Anterior cingulate cortex (tissue), 58 donors: ENCODE measurements around the gene EPHA4.

Experiments
- DNase-seq, 58 donors: peaks; one replicate each; lab custom pipeline; 2025; lab: John Stamatoyannopoulos, UW

Gene EPHA4

DNA sequence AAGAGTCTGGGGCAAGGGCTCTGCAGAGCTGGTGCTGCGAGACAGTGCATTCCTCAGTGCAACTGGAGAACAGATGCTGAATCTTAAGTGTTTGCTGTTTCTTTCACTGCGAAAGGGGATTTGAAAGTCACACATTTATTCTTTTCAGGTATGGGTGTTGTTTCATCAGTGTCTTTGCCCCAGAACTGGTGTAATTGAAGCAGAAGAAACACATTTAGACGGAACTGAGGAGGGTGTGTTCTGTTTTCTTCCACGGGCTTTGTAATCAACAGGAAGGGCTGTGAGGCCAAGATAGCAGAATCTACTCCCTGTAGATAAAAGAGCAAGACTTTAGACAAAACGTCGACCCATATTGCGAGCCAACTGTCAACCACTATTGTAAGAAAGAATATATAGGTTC lies 151.9 kb downstream of the EPHA4 start:
- DNase-seq = no peak

DNA sequence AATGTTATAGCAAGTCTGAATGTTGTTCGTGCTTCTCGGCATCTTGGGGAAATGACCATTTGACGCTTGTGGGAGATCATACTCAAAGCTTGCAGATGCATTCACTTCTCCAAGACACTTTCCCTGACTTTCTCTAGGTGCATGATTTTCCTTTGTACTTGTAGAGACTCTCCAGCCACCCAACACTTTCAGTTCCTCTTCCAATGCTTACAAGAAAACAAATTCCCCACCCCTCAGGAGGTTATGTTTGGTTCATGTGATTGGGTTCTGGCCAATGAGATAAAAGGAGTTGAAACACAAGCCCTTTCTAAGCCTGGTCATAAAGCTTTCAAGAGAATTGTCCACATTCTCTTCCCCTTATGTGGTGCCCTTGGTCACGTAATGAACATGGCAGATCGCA lies 156.3 kb downstream of the EPHA4 start:
- DNase-seq = no peak

DNA sequence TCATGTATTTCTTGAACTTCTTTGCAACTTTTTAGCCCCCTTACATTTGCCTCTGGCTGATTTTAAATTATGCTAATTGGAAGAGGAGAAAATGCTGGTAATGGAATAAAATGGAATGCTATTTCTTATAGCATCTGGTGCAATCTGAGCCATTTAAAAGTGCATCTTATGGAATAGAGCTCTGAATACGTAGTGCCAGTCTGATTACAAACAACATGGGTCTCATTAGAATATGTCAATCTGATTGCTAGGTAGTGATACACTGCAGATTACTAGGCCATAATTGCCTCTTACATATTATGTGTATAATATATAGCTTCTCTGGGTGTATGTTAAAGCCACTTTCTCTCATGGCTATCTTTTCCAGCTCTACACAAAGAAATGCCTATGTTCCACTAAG lies 159.1 kb downstream of the EPHA4 start:
- DNase-seq = no peak

DNA sequence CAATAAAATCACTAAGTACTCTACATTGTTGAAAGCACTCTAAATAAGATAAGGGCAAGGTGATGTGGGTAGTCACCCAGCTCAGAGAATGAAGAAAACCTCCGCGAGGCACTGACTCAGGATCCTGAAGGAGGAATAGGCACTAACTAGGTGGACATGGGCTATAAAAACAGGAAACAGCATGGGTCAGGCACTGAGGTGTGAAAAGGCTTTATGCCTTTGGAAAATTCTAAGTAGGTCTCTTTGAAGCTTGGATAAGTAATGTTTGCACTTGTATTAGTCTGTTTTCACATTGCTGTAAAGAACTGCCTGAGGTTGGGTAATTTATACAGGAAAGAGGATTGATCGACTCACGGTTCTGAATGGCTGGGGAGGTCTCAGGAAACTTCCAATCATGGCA lies 161.6 kb downstream of the EPHA4 start:
- DNase-seq = no peak

DNA sequence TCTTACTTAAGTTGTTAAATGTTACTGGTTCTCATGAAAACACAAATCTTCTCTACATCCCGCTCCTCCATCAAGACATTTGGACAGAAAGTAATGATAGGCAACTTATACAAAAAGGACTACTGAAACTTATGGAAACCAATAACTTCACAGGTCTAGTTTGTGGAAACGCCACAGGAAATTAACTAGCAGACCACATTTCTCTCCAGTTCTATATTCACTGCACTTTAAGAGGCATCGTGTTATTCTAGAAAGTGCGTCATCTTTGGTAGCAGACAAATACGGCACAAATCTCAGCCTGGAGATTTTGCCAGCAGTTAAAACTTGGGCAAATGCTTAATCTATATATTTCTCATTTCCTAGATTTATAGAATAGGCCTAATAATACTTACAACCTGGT lies 164.3 kb downstream of the EPHA4 start:
- DNase-seq = no peak

DNA sequence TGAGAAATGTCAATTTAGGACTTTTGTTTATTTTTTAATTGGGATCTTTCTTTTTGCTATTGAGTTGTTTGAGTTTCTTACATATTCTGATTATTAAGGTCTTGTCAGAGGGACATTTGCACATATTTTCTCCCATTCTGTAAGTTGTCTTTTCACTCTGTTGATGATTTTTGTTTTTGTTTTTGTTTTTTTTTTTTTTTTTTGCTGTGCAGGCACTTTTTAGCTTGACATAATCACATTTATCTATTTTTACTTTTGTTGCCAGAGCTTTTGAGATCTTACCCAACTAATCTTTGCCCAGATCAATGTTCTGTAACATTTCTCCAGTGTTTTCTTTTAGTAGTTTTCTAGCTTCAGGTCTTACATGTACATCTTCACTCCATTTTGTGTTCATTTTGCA lies 166.6 kb downstream of the EPHA4 start:
- DNase-seq = no peak

DNA sequence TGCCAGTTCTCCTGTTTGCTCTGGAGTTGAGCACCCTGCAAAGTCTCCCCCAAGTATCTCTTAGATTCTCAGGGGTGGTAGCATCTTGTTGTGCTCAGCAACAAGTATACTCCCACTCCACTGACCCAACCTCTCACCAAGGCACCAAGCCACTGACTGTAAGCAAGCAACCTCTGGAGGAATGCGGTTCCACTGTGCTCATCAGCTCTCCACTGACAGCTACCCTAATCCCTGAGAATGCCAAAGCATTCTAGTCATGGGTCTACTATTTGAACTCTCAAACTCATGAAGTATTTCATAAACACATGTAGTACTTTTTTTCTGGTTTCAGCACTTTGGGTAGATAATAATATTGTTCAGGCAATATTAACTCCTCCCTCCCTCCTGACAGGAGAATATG lies 170.0 kb downstream of the EPHA4 start:
- DNase-seq = no peak

DNA sequence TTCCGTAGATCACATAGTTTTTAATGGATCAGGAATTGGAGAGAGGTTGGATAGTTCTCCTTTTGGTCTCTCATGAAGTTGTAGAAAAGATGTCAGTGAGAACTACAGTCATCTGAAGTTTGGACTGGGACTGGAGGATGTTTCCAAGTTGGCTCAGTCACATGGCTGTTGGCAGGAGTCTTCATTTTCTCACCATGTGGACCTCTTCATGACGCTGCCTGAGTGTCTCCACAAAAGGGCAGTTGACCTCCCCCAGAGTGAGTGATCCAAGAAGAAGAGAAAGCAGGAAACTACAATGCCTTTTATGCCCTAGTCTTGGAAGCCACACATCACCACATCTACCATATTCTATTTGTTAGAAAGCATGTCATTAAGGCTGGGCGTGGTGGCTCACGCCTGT lies 171.7 kb downstream of the EPHA4 start:
- no peak for DNase-seq

DNA sequence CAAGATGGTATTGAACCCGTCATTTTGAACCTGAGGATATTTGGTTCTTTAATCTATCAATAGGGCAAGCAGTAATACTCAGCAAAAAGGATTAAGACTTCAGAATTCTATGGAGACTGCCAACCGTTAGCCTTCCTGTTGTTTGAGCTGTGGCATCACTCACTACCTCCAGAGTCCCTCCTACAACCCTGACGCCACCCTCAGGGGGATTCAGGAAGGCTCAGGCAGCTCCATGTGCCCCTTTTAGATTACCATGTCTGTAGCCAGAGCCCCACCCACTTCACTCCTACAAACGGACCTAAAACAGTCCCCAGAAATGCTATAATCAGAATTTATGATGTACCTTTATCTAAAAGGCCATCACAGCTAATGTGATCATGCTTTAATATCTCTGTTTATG lies 172.9 kb downstream of the EPHA4 start:
- no peak for DNase-seq

DNA sequence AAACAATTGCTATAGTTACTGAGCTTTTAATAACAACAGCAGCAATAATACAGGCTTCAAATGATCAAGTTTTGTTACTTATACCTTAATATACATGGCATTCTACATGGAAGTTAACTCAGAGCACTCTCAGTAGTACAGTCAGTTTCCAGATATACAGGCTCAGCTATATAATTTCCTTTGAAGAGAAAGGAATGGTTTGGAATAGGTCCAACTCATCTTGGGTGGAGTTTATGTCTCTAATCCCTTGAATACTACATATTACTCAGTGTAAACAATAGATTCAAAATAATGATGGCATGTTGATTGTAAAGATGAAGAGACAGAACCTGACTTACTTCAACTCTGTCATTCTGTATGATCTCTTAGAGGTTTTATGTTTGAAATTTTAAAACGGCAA lies 174.9 kb downstream of the EPHA4 start:
- no peak for DNase-seq

DNA sequence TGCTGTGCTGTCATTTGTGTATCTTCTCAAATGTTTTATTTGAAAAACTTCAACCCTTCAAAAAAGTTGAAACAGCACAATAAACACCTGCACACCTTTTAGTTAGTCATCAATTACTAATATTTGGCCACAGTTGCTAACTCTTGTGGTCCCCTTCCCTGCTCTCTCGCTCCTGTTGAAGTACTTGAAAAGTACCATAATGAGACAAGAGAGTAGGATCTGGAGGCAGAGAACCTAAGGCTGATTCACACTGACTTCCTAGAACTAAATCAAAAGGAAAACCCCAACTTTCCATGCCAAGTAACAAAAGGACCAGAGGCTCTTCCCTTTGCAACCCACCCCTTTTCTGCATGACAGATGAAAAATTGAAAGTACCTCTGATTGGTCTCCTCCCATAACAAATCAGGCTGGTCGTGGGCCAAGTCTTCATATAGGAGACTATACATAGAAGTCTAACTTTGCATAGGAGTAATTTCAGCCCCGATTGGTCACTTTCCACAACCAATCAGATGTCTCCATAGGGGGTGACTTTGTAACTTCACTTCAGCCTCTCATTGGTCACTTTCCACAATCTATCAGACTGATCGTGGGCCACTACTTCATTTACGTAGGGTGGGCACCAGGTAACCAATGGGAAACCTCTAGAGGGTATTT lies 179.7 kb downstream of the EPHA4 start:
- no peak for DNase-seq

DNA sequence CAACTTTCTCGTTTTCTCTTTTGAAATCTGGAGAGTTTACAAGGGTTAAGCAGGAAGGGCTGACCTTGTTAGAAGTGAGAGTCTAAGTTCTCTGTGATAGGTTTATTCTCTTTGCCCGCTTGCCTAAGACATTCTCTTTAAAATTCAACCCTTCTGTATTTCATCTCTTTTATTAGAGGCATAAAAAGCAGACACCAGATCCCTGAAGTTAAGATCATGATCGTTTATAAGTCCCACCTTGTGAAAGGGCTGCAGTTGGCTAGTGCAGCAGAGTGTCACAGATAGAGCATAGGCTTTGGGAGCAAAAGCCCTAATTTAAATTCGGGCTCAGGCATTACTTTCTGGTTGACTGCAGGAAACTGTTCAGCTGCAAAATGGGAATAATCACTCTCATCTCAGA lies 181.2 kb downstream of the EPHA4 start:
- DNase-seq = no peak

DNA sequence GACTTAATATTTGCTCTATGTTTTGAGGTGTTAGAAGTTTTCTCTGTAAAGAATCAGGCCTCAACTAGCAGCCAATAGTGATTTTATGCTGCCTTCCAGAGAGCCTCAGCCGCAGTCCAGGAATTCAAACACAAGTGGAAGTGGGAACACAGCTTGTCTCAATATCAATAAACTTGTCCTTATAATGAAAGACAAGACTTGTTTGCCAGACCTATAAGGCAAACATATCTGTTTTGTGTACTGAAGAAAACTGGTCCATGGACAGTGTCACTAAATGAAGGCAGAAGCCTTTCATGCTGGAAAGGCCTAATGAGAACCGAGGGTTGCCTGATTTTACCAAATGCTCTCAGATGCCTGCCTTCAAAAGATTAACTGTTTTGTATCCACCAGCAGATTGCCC lies 182.2 kb downstream of the EPHA4 start:
- DNase-seq = no peak

DNA sequence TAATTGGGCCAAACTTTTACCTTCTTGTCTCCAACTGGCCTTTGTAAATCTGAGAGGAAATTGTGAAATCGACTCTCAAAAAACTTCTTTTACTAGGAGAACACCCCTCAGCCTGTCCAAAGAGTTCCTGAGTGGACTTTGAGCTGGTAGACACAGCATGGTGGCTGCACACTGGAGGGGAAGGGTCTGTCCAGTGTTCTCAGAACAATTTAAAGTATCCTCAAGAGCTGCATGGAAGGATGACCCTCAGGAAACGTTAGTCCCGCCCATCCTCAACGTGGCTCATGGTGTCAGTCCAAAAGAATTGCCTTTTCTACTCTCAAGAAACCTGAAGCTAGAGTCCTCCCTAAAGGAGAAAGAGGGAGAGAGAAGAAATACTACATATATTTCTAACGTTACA lies 182.7 kb downstream of the EPHA4 start:
- DNase-seq = no peak

DNA sequence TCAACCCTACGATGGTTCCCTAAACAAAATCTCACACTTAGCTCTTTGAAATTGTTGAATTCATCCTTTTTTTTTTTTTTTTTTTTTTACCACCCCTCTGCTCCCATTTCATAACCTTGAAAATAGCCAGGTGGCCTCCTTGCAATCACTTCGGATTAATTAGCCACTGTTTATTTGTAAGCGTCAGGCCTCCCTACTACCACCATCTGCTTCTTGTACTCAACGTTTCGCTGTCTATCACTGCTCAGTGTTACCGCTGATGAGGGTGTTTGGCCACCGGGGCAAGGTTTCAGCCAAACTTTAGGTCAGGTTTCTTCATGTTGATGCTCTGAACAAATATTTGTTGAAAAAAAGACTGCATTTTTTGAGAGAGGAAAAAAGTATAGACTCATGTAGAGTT lies 183.2 kb downstream of the EPHA4 start:
- no peak for DNase-seq

DNA sequence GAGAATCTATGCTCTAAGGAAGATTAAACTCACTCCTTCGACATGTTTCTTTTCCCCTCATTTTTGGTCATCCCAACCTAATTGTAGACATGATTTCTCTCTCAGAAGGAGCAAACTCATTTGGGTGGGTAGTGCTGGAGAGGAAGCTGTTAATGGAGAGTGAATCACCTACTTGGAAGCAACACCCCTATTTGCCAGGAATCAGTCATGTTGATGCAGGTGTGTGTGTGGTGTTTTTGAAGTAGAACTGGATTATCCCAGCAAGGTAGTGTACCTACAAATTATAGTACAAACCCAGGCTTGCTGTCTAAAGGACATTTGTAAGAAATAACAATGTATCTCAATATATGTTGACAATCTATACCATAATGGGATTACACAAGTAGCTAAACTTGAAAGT lies 186.4 kb downstream of the EPHA4 start:
- no peak for DNase-seq

DNA sequence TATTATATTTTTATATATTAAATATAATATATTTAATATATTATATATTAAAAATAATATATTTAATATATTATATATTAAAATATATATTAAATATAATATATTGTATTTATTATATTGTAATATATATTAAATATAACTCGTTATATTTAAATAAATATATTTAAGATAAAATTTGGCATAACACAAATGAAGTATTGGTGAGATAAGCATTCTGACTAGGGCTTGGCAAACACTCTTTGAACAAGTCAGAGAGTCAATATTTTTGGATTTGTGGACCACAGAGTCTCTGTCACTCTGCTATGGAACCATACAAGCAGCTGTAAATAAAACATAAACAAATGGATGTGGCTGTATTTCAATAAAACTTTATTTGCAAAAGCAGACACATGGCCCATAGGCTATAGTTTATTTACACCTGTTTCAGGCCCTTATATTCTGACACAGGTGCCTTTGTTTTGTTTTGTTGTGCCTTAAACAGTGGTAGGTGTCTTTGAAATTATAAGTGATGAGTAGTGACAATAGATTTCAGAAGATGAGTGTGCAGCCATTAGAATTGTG lies 190.1 kb downstream of the EPHA4 start:
- no peak for DNase-seq

DNA sequence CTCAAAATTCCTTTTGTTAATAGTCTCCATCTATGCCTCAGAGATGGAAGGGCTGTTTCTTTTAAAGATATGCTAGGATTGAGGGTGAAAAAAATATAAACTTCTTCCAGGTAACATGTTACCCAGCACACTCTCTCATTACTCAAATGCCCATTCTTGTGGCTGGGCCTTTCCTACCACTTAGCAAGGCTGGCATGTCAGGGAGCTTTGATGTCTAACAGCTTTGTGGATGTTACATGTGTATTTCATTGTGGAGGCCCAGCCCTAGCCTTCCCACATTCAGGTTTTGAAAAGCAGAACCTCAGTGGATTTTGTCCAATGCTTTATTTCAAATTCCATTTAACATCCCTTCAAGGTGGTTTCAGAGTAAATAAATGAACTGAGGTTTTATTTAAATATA lies 191.4 kb downstream of the EPHA4 start:
- DNase-seq = no peak

DNA sequence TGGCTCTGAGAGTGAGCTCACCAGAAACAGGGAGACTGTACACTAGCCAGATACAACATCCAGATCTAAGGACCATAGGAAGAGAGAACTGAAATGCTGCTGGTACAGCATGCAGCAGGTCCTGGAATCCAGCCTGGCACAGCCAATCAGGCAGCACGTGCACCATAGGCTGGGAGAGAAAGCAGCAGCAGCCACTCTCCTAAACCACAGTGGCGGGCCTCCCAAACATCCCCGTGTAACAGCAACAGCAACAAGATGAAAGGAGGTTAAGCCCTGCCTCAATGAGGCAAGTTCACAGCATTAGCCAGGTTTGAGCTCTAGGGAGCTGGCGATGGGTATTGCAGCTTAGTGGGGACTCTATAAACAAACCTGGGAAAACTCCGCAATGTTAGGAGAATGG lies 192.0 kb downstream of the EPHA4 start:
- no peak for DNase-seq

DNA sequence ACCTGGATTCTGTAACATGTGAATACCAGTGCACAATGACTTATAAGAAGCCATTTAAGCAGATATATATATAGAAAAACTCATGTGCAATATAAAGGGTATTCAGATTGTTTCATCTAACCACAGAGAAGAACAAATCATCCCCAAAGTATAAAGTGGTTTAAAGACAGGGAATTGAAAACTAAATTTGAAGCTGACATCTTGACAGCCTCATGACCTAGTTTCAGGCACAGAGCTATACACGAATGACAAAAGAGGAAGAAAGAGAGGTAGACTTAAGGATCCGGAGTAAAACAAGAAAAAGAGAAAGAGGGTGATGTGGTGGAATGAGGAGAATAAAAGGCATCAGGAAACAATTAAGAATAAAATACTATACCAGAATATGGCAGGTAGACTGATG lies 194.5 kb downstream of the EPHA4 start:
- DNase-seq = no peak

DNA sequence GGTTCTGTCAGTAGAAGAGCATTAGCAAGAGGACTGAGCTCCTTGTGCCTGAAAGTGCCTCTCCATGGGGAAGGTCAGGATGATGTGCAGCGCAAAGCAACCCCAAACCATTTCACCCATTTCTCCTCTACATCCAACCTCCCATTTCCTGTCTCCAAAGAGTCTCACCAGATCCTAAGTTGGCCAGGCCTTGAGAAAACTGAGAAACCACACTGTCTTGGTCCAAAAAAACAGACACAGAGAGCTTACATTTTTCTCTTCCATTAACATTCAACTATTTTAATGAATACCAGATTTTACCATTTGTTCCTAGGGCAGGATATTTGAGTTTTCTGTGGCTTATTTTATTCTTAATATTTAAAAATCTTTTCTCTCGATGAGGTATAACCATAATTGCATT lies 195.0 kb downstream of the EPHA4 start:
- DNase-seq = no peak

DNA sequence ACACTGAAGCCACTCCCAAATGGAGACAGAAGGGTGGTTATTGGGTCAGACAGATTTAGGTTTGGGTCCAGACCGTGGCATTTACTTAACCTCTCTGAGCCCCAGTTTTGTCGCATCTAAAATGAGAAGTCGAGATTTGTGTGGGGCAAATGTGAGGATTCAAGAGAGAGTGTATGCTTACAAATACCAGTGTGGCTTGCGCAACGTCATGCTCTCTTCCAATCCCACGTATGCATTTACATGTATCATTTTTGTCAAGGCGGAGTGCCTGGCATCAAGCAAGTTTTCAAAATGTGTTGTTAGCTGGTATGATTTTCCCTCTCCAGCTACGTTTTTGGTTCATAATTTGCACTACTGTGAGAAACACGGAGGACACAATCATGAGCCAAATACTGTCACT lies 197.9 kb downstream of the EPHA4 start:
- DNase-seq = no peak

DNA sequence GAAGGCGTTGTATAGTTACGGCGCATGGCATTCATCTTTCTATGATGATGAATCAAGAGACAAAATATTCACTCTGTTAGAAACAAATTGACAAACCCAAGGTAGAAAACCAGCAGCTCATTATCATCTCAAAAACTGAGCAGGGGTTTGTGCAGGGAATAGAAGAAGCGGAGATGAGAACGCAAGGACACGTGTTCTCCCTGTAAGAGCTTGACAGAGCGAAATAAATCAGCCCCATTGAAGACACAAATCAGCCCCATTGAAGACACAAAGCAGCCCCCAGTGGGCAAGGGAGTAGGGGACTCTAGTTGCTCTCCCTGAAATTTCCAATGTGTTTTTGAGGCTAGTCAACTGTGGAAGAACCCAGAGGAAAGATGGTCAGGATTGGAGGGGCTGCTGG lies 199.2 kb downstream of the EPHA4 start:
- DNase-seq = no peak
